Activated T-cell treated with anti-CD3 and anti-CD28 coated beads for 1 hour (primary cell): ENCODE measurements around the gene SCN1A.
"Not testable (repeated sequence)": the region's sequence is repeated elsewhere in the genome, so short reads cannot be mapped to it uniquely, and the experiment has no call there.

ENCODE experiments used
- DNase-seq: peaks from one replicate; pipeline ENCODE4 v3.0.0-alpha.2; 2020; ENCODE audit warnings: low read depth

SCN1A gene

GRCh38 chr2:166081131-166081632 is 46.6 kb downstream of the SCN1A start:
- DNase-seq: no peak

GRCh38 chr2:166074430-166074829 is 53.4 kb downstream of the SCN1A start:
- no peak for DNase-seq

GRCh38 chr2:166074011-166074410 is 53.8 kb downstream of the SCN1A start:
- DNase-seq: no peak

GRCh38 chr2:166070231-166070630 is 57.6 kb downstream of the SCN1A start:
- DNase-seq: no peak

GRCh38 chr2:166068981-166069380 is 58.8 kb downstream of the SCN1A start:
- no peak for DNase-seq

DNA sequence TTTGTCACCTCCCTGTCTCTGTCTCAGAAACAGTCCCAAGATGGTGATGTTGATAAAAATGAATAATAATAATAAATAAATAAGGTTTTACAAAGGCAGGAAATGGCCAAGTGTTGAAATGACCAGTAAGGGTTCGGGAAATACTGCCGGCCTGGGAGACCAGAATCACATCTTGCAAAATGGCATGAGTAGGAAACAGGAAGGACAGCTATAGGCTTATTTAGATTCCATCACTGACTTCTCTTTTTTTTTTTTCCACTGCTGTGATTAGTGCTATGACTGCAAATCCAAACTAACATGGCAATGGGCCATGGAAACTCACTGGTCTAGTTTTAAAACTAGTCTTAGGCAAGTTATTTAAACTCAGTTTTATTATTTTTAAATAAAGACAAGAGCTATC is 60.6 kb downstream of the SCN1A start:
- no peak for DNase-seq

- DNase-seq: no peak
These were observed 67.6 kb downstream of the SCN1A start for GRCh38 chr2:166060191-166060590.

- DNase-seq: no peak
These were observed 70.3 kb downstream of the SCN1A start for GRCh38 chr2:166057370-166058164.

DNA sequence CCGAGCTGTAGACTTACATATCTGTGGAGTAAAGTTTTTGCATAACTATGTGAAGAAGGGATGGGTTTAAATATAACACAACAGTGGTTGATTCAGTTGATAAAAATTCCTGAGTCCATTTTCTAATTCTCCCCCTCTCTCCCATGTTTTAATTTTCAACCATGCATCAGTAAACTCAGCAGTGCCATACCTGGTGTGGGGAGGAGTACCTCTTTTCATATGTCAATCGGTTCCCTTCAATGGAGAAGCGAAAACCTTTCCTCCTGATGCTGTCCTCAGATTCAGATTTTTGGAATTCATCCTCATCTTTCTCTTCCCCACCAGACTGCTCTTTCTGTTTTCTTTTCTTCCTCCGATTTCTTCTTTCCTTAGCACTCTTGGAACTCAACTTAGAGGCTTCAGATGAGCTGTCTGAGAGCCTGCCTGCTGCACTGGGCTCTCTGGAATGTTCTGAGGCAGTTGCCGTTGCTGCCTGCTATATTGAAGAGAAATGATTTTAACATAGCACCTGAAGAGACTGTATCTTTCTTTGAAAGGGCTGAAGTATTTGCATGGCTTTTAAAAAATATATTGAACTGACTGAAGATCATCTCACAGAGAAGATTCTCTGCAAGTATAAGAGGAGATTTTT is 82.9 kb downstream of the SCN1A start:
- DNase-seq: no peak

GRCh38 chr2:166042768-166043390 is 84.9 kb downstream of the SCN1A start:
- DNase-seq: no peak

GRCh38 chr2:166042356-166042755 is 85.5 kb downstream of the SCN1A start:
- no peak for DNase-seq

DNA sequence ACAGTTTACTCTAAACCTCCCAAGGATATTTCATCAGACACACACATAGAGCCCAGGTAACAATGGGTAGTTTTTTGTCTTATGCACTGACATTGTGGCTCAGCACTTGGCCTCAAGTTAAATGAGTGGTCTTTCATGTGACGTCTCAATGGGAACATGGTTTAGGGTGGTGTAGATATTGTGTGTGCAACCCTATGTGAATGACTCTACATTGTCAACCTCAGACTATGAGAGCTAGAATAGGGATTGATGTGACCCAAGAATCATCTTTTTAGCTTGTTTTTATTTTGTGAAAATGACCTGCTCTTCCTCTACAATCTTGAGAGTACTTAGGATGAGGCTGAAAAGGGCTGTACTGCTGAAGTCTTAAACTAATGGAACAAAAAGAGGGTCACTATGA is 86.2 kb downstream of the SCN1A start:
- DNase-seq: no peak

DNA sequence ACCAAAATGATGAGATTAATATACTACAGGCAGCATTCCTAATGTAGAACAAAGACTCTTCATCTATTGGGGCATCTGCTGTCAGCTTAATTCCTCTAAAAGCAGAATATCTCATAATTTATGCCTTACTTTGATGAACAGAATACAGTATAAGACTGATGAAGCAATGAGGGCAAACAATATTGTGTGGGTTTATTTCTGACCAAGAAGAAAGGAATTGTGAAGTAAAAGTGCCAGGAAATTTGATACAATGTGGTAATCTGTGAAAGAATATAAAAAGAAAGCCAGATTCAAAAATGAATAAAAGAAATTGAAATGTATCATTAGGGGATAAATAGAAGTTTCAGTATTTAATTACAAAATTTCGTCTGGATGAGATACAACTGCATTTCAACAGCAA is 95.5 kb downstream of the SCN1A start:
- no peak for DNase-seq

GRCh38 chr2:166031054-166031453 is 96.8 kb downstream of the SCN1A start:
- DNase-seq: no peak

- no peak for DNase-seq
These were observed 102.5 kb downstream of the SCN1A start for GRCh38 chr2:166025313-166025712.

DNA sequence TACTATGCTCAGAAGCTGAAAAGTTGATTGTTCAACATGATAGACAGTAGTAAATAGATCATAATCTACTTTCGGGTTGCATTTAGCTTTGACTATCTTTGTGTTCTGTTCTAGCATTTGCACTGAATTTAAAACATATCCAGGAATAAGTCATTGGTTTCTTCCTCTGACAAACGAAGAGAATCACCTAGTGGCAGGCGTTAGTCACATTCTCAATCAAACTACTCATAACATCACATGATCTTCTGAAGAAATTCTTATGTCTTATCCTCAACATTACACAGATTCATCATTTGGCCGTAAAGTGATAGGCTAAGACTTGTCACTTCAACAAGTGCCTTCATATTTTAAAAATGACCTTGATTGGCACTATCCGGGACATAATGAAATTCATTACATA is 110.6 kb downstream of the SCN1A start:
- no peak for DNase-seq

DNA sequence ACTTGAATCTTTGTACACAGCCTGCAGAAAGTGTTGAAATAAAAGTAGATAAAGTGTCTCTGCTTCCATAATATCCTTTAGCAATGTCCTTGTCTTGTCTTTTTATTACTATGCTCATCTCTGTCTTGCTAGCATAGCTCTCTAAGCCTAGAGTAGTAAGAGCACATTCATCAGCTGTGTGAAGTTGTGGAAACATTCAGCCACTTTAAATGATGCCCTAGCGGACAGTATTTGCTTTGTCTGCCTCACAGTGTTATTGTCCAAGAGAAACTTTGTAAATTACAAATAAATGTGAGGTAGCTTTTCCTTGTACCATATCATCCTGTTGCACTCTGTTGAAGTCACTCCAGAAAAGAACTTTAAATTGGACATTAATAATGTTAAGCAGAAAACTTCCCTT is 113.9 kb downstream of the SCN1A start:
- no peak for DNase-seq

DNA sequence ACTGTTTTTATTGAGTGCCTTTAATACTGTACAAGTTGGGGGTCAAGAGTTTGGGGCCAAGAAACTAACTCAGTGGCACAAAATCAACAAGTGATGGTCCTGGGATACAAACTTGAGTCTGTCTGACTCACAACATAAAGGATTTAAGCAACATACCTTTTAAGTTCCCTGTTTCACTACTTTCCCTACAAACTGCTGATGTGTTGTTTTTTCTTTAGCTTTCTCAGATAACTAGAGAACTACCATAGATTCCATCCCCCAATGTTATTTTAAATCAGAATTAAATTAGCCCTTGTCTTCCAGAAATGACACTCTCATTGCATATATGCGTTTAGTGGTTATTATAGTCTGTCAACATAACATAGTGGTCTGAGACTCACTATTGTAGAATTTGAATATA is 116.2 kb downstream of the SCN1A start:
- no peak for DNase-seq

- DNase-seq: no peak
These were observed 127.4 kb downstream of the SCN1A start for GRCh38 chr2:166000401-166000800.

DNA sequence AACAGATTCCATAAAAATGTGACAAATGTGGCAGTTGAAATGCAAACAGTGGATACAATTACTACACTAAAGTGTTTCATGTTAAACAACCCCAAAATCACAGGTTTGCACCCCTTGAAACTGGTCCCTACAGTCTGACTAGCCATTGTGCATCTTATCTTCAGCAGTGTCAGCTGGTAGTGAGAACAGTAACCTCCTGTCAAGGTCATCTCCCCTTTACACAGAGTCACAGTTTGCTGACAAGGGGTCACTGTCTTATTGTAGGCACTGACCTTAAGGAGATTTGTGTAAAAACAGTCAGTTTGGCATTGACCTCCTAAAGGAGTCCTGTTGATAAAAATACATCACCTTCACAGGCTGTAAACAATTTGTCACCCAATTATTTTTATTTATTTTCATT is 137.0 kb downstream of the SCN1A start:
- no peak for DNase-seq

DNA sequence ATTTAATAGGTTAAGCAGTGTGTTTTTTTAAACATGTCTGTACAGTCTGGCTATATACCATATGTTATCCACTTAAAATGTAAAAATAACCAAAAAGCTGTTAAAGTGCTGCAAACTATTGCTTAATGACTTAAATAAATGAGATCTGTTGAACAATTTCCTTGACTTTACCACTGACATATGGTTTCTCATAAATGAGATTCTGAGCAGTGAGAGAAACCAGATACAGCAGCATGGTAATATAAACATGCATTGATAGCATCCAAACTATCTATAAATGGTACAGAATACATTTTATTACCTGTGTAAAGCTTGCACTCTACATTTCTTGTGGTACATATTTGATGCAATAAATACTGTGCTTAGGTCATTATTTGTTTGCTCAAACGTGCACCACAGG is 138.0 kb downstream of the SCN1A start:
- no peak for DNase-seq

GRCh38 chr2:165985120-165985519 is 142.7 kb downstream of the SCN1A start:
- DNase-seq: no peak

- DNase-seq: not testable (repeated sequence)
These were observed 155.7 kb downstream of the SCN1A start for GRCh38 chr2:165972161-165972560.
